Activated gamma-delta T cell (primary cell): ENCODE measurements around the gene OFD1.

ENCODE experiments used
- DNase-seq: peaks from one replicate; lab custom pipeline; 2025; lab: John Stamatoyannopoulos, UW

The OFD1 gene

GRCh38 chrX:13797512-13797911 lies 63.0 kb downstream of the OFD1 start:
- no peak for DNase-seq

GRCh38 chrX:13798184-13798583 lies 63.6 kb downstream of the OFD1 start:
- DNase-seq: no peak

GRCh38 chrX:13803116-13803515 lies 68.6 kb downstream of the OFD1 start:
- DNase-seq: no peak

GRCh38 chrX:13805241-13805640 lies 70.7 kb downstream of the OFD1 start:
- DNase-seq: no peak

GRCh38 chrX:13808293-13808692 lies 73.7 kb downstream of the OFD1 start:
- no peak for DNase-seq

- no peak for DNase-seq
Observed at GRCh38 chrX:13808865-13809264, 74.3 kb downstream of the OFD1 start.

GRCh38 chrX:13815664-13816063 lies 81.1 kb downstream of the OFD1 start:
- DNase-seq: no peak

- no peak for DNase-seq
Observed at GRCh38 chrX:13816176-13816575, 81.6 kb downstream of the OFD1 start.

- DNase-seq: no peak
Observed at GRCh38 chrX:13816643-13817627, 82.4 kb downstream of the OFD1 start, which contains the start of gene GPM6B. Gene GPM6B, minus strand, starts transcription at chrX:13817093. Its CDS starts 189 bp downstream, at chrX:13816904.
